ENCODE measurements around the gene CDC34. TPM values are rescaled to one million over a fixed set of nuclear protein-coding genes. Genes with fewer than 3 reads are reported as not detected.
A peak's percentile ranks its signal among the peaks of the same experiment; 100 is the strongest.

Gene CDC34
- total RNA-seq, 2 donors from 2014 or later: 77.0 to 101 TPM

DNA sequence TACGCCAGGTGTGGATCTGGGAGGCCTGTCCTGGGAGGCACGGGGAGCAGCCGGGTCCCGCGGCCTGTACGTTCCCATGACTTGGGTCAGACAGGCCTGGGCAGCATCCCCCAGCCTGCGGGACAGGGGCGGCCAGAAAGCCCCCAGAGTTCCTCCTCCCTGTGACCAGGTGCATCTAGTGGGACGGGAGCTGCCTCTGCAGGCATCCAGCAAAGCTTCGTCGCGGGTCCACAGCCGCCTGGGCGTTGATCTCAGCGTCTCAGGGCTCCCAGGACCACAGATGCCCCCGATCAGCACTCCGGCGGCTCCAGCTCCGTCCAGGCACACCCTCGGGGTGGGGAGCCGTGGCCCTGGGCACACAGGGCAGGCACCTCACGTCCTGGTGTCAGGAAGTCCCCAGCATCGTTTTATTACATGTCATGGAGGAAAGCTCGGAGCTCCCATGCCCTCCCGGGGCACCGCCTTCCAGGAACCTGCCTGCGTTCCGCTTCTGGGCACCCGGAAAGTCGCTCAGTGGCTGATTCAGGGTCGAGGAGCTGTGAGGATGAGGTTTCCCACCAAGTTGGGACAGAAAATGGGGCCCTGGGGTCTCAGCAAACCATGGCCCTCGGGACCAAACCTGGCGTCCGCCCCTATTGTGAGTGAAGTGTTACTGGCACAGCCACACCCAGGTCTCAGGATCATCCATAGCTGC is 10.8 kb downstream of the CDC34 start:
- no peak for ATAC-seq
- Histone ChIP-seq H3K27ac (no peak overlapping the region), H3K36me3 (replicated peaks in 1 of 2; ENCODE audit: insufficient read depth in 1 of 2, low read depth in 2 of 2) (peaks cover 0 to 13% of the 10 kb centered on the region in 2 donors), H3K27me3 (no peaks in the 10 kb centered on the region), H3K4me3 (no peak overlapping the region), H3K9me3 (no peaks in the 10 kb centered on the region), H3K4me1 (no peaks in the 10 kb centered on the region)
- TF ChIP-seq, protein P1, sequence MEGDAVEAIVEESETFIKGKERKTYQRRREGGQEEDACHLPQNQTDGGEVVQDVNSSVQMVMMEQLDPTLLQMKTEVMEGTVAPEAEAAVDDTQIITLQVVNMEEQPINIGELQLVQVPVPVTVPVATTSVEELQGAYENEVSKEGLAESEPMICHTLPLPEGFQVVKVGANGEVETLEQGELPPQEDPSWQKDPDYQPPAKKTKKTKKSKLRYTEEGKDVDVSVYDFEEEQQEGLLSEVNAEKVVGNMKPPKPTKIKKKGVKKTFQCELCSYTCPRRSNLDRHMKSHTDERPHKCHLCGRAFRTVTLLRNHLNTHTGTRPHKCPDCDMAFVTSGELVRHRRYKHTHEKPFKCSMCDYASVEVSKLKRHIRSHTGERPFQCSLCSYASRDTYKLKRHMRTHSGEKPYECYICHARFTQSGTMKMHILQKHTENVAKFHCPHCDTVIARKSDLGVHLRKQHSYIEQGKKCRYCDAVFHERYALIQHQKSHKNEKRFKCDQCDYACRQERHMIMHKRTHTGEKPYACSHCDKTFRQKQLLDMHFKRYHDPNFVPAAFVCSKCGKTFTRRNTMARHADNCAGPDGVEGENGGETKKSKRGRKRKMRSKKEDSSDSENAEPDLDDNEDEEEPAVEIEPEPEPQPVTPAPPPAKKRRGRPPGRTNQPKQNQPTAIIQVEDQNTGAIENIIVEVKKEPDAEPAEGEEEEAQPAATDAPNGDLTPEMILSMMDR (IDR thresholded peaks at IDR 0.05): no peak
- TF ChIP-seq POLR2A (IDR thresholded peaks at IDR 0.05): no peak
- DNase-seq: no peak
- WGBS, 2 donors: 86 to 93% methylated on average over 3 to 33 of the region's 34 CpGs
- intact Hi-C loops (cut with DNase I): no loop called here

DNA sequence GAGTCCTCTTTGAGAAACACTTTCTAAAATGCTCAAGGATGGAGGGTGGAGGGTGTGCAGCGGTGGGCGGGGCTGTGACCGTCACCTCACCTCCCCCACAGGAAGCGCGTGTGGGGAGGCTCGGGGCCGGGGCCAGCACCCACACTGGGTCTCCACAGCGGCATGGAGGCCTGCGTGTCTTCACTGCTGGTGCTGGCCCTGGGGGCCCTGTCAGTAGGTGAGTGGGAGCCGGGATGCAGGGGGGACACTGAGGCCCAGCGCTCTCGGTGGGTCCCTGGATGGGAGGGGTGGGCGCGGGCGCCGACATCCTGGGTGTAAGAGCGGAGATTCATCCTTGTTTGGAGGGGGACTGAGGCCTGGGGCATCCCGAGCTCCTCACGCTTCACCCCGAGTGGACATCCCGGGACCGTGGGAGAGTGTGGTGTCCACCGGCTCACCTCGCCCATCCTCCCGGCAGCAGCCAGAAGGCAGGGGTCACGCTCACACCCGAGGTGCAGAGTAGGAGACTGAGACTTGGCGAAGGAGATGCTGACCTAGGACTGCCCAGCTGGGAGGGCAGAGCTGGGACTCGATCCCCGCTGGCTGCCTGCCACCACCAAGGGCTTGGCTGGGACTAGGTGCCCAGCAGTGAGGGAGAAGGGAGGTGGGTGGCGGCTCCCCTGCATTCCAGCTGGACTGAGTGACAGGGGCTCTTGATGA is 12.5 kb downstream of the CDC34 start, which contains the start of gene GZMM:
Gene GZMM (plus strand): TSS at position 144 of the 699 bp plus-strand sequence. CDS start 19 bp downstream, at position 163.
- H3K36me3 ChIP-seq (replicated peaks in 1 of 2; ENCODE audit: insufficient read depth in 1 of 2, low read depth in 2 of 2): peaks cover 0 to 3% of the 10 kb centered on the region in 2 donors
- H3K4me1 ChIP-seq: no peaks in the 10 kb centered on the region
- H3K27ac ChIP-seq: no peak within 1 kb of the TSS
- 46 to 56% methylated on average over 5 to 29 of the region's 31 CpGs for WGBS, 2 donors
- ATAC-seq (no peak), DNase-seq (no peak)
- H3K9me3 ChIP-seq: no peaks in the 10 kb centered on the region
- intact Hi-C loops (cut with DNase I): no loop called here
- no peak within 1 kb of the TSS for H3K4me3 ChIP-seq
- H3K27me3 ChIP-seq: no peaks in the 10 kb centered on the region
- TF ChIP-seq POLR2A (IDR thresholded peaks at IDR 0.05): peak in 1 of 3 donors; percentile 6
- TF ChIP-seq, protein P1 (IDR thresholded peaks at IDR 0.05): no peak

DNA sequence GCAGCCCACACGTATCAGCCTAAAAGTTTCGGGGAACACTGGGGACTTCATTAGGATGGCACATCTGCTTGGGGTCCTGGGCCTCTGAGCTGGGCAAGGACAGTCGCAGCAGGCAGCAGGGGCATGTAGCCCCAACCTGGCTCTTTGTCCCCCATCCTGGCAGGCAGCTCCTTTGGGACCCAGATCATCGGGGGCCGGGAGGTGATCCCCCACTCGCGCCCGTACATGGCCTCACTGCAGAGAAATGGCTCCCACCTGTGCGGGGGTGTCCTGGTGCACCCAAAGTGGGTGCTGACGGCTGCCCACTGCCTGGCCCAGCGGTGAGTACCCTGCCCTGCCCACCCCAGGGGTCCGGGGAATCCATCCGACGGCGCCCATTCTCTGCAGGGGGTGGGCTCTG is 15.6 kb downstream of the CDC34 start:
- ATAC-seq (no peak), DNase-seq (no peak)
- H3K36me3 ChIP-seq (replicated peaks in 1 of 2; ENCODE audit: insufficient read depth in 1 of 2, low read depth in 2 of 2): no peaks in the 10 kb centered on the region
- H3K27me3 ChIP-seq: peaks cover 0 to 4% of the 10 kb centered on the region in 2 donors
- intact Hi-C loops (cut with DNase I): no loop called here
- H3K9me3 ChIP-seq: no peaks in the 10 kb centered on the region
- TF ChIP-seq, protein P1 (IDR thresholded peaks at IDR 0.05): no peak
- peaks cover 3% of the 10 kb centered on the region for H3K4me1 ChIP-seq
- H3K4me3 ChIP-seq: no peak overlapping the region
- no peak overlapping the region for H3K27ac ChIP-seq
- WGBS, 2 donors: 54 to 65% methylated on average over 3 to 7 of the region's 15 CpGs

DNA sequence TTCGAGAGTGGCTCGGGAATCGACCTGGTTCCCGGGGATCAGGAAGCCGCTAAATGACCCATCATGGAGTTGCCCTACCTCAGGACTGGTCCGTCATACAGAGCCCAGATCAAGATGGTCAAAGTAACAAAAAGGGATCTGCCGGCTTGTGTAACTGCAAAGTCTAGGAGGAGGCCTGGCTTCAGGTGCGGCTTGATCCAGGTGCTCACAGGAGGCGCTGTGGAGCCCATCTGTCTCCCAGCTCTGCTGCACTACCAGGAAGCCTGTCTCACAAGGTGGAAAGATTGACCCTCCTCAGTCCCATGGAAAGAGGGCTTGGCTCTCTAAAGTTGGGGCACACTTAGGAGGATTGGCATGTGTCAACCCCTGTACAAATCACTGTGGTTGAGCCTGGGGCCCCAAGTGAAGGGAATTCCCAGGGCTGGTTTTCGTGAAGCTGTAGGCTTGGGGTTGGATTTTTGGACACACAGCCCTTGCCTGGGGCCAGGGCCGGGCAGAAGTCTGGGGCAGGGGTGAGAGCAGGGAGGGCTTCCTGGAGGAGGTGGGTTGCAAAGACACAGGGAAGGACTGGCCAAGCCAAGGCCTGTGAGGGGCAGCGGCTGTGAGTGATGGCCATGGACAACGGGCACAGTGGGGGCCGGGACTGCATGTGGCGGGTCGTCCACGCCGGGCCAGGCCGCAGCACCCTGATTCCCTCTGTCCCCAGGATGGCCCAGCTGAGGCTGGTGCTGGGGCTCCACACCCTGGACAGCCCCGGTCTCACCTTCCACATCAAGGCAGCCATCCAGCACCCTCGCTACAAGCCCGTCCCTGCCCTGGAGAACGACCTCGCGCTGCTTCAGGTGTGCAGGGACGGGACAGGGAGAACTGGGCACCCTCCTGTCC is 16.5 kb downstream of the CDC34 start:
- 68 to 80% methylated on average over 10 to 25 of the region's 26 CpGs for WGBS, 2 donors
- no peak for DNase-seq

More for the DNA sequence above, 16.5 kb downstream of the CDC34 start:
- H3K27ac ChIP-seq: no peak overlapping the region
- no peaks in the 10 kb centered on the region for H3K36me3 ChIP-seq (replicated peaks in 1 of 2; ENCODE audit: insufficient read depth in 1 of 2, low read depth in 2 of 2)
- H3K4me3 ChIP-seq: no peak overlapping the region
- TF ChIP-seq, protein P1 (IDR thresholded peaks at IDR 0.05): no peak
- no peak for TF ChIP-seq POLR2A (IDR thresholded peaks at IDR 0.05)
- intact Hi-C loops (cut with DNase I): no loop called here
- ATAC-seq: no peak
- H3K27me3 ChIP-seq: peaks cover 0 to 4% of the 10 kb centered on the region in 2 donors
- H3K9me3 ChIP-seq: no peaks in the 10 kb centered on the region
- H3K4me1 ChIP-seq: peaks cover 3% of the 10 kb centered on the region
